HG03354 (cell line): ENCODE data around the gene ZNF584.
A peak's percentile ranks its signal among the peaks of the same experiment; 100 is the strongest.
"Not testable (repeated sequence)": the region's sequence is repeated elsewhere in the genome, so short reads cannot be mapped to it uniquely, and the experiment has no call there.

ENCODE experiments used
- ATAC-seq: cut with Tn5 transposase; IDR thresholded peaks from one replicate; pipeline ENCODE4 v1.9.1; 2021; ENCODE audit warnings: mild to moderate bottlenecking; ENCODE audit not compliant: unreplicated experiment, poor library complexity, severe bottlenecking

ZNF584 gene

GRCh38 chr19:58400916-58401839 lies 7.3 kb upstream of the ZNF584 start:
- ATAC-seq, result peak; percentile 98

DNA sequence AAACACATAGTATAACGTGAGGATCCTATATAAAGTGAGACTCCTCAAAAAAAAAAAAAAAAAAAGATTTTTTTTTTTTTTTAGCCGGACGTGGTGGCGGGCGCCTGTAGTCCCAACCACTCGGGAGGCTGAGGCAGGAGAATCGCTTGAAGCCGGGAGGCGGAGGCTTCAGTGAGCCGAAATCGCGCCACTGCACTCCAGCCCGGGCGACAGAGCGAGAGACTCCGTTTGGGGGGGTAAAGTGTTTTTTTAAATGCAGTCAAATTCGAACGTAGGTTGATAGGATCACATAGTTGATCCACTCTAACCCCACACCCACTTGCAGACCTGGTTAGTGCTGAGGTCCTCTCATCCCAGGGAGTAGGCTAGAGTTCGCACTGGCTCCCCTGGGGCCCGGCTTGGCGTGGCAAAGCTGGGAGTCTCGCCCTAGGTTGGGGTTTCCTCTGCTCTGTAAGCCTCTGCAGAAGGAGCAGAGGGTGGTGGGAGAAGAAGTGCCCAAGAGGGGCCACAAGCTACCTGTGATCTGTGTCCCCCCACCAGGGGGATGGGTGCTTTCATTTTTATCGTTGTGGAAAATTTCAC lies 6.5 kb upstream of the ZNF584 start:
- ATAC-seq, result no peak

- not testable (repeated sequence) for ATAC-seq
Observed at GRCh38 chr19:58403920-58404478, 4.5 kb upstream of the ZNF584 start.

GRCh38 chr19:58406818-58407657 lies 1.4 kb upstream of the ZNF584 start:
- no peak for ATAC-seq

- peak; percentile 7 for ATAC-seq
Observed at GRCh38 chr19:58407658-58408151, 744 bp upstream of the ZNF584 start.

GRCh38 chr19:58409010-58409790 lies 751 bp downstream of the ZNF584 start:
- ATAC-seq, result peak; percentile 21

DNA sequence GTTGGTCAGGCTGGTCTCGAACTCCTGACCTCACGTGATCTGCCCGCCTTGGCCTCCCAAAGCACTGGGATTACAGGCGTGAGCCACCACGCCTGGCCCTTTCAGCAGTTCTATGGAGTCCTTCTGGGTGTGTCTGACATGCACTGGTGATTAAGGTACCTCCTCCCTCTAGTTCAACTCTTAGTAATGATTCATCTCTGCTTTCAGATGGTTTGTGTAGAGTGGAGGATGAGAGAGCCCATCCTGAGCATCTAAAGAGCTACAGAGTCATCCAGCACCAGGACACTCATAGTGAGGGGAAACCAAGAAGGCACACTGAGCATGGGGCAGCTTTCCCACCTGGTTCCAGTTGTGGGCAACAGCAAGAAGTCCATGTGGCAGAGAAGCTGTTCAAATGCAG lies 8.2 kb downstream of the ZNF584 start:
- no peak for ATAC-seq

DNA sequence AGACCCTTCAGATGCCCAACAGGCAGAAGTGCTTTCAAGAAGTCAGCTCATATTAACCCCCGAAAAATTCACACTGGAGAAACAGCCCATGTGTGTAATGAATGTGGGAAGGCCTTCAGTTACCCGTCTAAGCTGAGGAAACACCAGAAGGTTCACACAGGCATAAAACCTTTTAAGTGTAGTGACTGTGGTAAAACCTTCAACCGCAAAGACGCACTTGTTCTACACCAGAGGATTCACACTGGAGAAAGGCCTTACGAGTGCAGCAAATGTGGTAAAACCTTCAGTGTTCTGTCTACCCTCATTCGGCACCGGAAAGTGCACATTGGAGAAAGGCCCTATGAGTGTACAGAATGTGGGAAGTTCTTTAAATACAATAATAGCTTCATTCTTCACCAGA lies 8.6 kb downstream of the ZNF584 start:
- ATAC-seq, result no peak

GRCh38 chr19:58428617-58429016 lies 20.2 kb downstream of the ZNF584 start:
- ATAC-seq, result no peak

DNA sequence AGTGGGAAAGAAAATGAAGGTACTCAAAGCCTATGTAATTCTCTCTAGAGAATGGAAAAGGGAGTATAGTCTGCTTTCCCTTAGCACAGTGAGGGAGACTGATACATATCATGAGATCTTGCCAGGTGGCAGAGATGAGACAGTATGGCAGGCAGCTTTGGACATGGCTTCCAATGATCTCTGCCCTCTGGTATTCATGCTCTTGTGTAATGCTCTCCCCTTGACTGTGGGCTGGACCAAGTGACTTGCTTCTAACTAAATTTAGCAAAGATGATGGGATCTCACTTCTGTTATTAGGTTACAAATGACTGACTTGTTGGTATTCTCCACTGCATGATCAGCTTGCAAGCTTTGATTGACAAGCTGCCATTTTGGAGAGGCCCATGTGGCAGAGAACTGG lies 21.3 kb downstream of the ZNF584 start:
- ATAC-seq, result no peak

DNA sequence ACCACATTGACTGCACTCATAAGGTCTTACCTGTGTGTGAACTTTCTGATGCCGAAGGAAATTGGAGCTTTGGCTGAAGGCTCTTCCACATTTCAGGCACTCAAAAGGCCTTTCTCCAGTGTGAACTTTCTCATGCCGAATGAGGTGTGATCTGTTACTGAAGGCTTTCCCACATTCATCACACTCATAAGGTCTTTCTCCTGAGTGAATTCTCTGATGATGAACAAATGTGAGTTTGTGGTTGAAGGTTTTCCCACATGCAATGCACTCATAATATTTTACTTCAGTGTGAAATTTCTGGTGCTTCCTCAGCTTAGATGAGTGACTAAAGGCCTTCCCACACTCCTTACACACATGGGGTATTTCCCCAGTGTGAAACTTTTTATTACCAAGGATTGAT lies 25.8 kb downstream of the ZNF584 start:
- ATAC-seq, result no peak

DNA sequence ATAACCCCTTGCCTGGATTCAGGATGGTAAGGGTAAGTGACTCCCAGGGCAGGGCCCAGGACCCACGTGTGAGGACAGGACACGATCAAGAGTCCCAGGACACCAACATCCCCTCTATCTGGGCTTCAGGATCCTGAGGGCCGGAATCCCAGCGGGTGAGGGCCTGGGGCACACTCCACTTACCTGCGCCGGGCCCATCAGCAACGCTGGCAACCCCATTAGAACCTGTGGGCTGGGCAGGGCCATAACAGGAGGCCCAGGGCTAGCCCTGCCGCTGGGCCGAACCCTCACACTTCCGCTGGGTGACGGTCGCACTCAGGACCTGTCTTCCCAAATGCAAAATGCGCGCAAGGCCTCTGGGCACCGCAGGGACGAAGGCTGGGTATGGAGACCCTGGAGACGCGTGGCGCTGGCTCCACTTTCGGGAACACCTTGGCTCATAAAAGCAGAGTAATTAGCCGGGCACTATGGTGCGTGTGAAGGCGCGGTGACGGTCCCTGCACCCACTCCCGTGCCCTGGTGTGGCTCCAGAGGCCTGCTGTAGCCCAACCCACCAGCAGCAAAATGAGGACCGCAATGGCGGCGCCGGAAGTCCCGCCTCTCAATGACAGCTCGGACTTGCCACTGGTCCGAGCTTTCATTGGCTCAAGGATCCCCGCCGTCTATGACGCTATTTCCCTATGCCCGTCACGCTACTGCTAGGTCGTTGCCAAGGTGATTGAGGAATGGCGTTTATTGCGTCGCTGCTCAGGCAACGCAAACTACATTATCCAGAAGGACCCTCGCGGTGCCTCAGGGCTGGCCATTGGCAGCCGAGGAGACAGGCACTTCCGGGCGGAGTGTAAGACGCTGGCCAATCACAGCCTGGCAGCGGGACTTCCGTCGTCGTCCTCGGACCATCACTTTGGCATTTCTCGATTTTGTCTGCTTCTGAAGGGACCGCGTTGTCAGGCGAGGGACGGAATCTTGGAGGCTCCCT lies 31.4 kb downstream of the ZNF584 start, which contains the start of gene ZNF132:
ZNF132 (minus strand) TSS at position 578 of the 979 bp plus-strand sequence; CDS start at position 246, 332 bp downstream.
- peak; percentile 97 for ATAC-seq

DNA sequence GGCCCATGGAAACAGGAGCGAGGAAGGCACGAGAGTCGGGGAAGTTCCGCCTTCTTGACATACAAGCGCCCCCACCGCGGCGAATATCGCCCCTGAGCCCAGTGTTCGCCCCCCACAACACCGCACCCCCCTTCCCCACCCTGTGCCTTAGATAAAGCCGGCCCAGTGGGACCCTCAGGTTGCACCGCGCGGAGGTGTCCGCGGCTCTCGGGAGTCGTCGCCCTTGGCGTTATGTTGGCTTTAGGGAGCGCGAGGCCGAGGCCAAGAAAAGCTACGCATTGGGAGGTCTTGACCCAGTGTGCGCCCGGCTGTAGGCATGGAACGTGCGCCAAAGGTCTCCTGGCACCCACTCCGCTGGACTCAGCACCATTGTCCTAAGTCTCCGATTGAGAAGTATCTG lies 32.1 kb downstream of the ZNF584 start:
- ATAC-seq, result no peak

DNA sequence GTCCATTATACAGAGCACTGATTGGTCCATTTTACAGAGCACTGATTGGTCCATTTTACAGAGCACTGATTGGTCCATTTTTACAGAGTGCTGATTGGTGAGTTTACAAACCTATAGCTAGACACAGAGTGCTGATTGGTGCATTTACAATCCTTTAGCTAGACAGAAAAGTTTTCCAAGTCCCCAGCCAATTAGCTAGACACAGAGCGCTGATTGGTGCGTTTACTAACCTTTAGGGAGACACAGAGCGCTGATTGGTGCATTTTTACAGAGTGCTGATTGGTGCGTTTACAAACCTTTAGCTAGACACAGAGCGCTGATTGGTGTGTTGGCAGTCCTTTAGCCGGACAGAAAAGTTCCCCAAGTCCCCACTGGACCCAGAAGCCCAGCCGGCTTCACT lies 34.5 kb downstream of the ZNF584 start:
- ATAC-seq, result not testable (repeated sequence)

DNA sequence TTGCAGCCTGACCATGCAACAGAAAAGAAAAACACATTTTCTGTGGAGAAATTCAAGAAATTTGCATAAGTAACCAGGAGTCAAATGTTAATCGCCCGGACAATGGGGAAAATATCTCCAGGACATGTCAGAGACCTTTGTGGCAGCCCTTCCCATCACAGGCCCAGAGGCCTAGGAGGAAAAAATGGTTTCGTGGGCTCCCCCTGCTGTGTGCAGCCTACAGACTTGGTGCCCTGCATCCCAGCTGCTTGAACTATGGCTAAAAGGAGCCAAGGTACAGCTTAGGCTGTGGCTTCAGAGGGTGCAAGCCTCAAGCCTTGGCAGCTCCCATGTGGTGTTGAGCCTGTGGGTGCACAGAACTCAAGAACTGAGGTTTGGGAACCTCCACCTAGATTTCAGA lies 40.4 kb downstream of the ZNF584 start:
- not testable (repeated sequence) for ATAC-seq

- not testable (repeated sequence) for ATAC-seq
Observed at GRCh38 chr19:58449980-58450379, 41.5 kb downstream of the ZNF584 start.

- ATAC-seq, result peak; percentile 21
Observed at GRCh38 chr19:58450856-58451357, 42.5 kb downstream of the ZNF584 start.
